ENCODE measurements around the gene BMS1. TPM values are rescaled to one million over a fixed set of nuclear protein-coding genes. Genes with fewer than 3 reads are reported as not detected.

The BMS1 gene
- total and polyA plus RNA-seq, 2 of the 8 experiments (the other 6 are each of a cell fraction or from before 2014, with no cell fraction given): 3.7 to 34.6 TPM

DNA sequence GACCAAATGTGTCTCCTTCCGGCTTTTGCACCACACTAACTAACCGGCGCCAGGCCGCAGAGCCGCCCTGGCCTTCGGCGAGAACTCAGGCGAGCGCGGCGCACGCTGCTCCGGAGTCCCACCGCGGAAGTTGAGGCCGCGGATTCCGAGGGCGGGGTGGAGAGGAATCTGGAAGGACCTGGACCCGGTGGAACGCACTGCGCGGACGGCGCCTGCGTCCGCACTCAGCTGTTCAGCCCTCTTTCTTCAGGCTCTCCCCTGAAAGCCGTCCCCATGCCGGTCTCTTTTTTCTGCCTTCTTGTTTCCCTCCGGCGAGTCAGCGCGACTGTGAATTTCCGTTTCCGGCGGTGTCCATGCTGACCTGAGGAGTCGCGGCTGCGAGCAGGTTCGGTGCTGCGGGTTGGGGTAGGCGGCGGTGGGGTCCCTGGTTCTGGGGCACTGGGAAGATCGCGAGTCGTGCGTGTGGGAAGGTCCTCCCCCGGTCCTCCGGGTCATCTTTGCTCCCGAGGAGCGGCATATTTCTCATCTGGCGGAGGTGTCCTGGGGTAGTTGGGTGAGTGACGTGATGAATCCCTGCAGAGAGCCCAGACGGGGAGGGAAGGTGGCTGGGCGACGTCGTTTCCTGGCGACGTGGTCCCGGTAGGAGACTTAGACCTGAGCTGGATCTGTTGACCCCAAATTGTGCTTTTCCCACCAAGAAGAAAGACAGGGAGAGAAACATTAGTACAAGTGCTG, at the start of gene BMS1 (continued):
- TF ChIP-seq SIN3A (conservative IDR thresholded peaks at IDR 0.05 in 1 of 2, IDR thresholded peaks at IDR 0.05 in 1 of 2; ENCODE audit: low read depth in 1 of 2, low read length in 2 of 2) (peak; percentile 81 to 96; a peak in 3 of 4 replicates), POU5F1 (IDR thresholded peaks at IDR 0.05; ENCODE audit: low read depth, low read length) (no peak), POLR2AphosphoS5 (IDR thresholded peaks at IDR 0.05; ENCODE audit: low read depth, low read length) (peak; percentile 96), RAD21 (IDR thresholded peaks at IDR 0.05 in 1 of 2, conservative IDR thresholded peaks at IDR 0.05 in 1 of 2; ENCODE audit: low read depth in 2 of 2, low read length in 2 of 2) (no peak), PHF8 (conservative IDR thresholded peaks at IDR 0.05; ENCODE audit: low read depth, low read length) (peak; percentile 94), CBX8 (IDR thresholded peaks at IDR 0.05; ENCODE audit: borderline replicate concordance, low read depth, low read length) (no peak), EP300 (IDR thresholded peaks at IDR 0.05; ENCODE audit: borderline replicate concordance in 1 of 2, low read depth in 2 of 2, low read length in 2 of 2) (peak in 1 of 2 experiments; percentile 82; a peak in 1 of 3 replicates), POLR2A (IDR thresholded peaks at IDR 0.05; ENCODE audit: control extremely low read depth in 1 of 2, low read depth in 2 of 2, low read length in 2 of 2) (peak; percentile 94 to 97), BACH1 (IDR thresholded peaks at IDR 0.05; ENCODE audit: low read length) (no peak), GABPA (IDR thresholded peaks at IDR 0.05; ENCODE audit: borderline replicate concordance, insufficient read depth, low read length) (peak; percentile 99), CEBPB (IDR thresholded peaks at IDR 0.05; ENCODE audit: low read depth, low read length) (0 out of 2 replicates have a peak, but pooled peaks have one; percentile 21), TAF7 (optimal IDR thresholded peaks at IDR 0.05; ENCODE audit: borderline replicate concordance, low read depth, low read length) (peak; percentile 94), EZH2 (IDR thresholded peaks at IDR 0.05; ENCODE audit: low read depth, low read length, severe bottlenecking) (no peak), SIX5 (IDR thresholded peaks at IDR 0.05; ENCODE audit: low read depth, low read length) (peak; percentile 51), HDAC2 (IDR thresholded peaks at IDR 0.05; ENCODE audit: borderline replicate concordance in 1 of 2, low read depth in 2 of 2, low read length in 2 of 2) (peak in 1 of 2 experiments; percentile 56; a peak in 1 of 4 replicates), TEAD4 (IDR thresholded peaks at IDR 0.05; ENCODE audit: low read depth, low read length) (peak; percentile 65; the same call in 1 of the 2 replicates)
- TF ChIP-seq, protein P1, sequence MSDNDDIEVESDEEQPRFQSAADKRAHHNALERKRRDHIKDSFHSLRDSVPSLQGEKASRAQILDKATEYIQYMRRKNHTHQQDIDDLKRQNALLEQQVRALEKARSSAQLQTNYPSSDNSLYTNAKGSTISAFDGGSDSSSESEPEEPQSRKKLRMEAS (IDR thresholded peaks at IDR 0.05): peak; percentile 82
- TF ChIP-seq, protein P2, sequence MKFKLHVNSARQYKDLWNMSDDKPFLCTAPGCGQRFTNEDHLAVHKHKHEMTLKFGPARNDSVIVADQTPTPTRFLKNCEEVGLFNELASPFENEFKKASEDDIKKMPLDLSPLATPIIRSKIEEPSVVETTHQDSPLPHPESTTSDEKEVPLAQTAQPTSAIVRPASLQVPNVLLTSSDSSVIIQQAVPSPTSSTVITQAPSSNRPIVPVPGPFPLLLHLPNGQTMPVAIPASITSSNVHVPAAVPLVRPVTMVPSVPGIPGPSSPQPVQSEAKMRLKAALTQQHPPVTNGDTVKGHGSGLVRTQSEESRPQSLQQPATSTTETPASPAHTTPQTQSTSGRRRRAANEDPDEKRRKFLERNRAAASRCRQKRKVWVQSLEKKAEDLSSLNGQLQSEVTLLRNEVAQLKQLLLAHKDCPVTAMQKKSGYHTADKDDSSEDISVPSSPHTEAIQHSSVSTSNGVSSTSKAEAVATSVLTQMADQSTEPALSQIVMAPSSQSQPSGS (IDR thresholded peaks at IDR 0.05; ENCODE audit: low read length): peak; percentile 83
- TF ChIP-seq, protein P3, sequence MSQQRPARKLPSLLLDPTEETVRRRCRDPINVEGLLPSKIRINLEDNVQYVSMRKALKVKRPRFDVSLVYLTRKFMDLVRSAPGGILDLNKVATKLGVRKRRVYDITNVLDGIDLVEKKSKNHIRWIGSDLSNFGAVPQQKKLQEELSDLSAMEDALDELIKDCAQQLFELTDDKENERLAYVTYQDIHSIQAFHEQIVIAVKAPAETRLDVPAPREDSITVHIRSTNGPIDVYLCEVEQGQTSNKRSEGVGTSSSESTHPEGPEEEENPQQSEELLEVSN (IDR thresholded peaks at IDR 0.05): peak; percentile 77
